Cortex of kidney (tissue), 1 donor: Measurements from ENCODE around the gene GRID1.

Experiments
- DNase-seq: peaks from one replicate; lab custom pipeline; 2025; lab: John Stamatoyannopoulos, UW

The GRID1 gene

GRCh38 chr10:86313621-86314041 is 53.0 kb downstream of the GRID1 start:
- no peak for DNase-seq

GRCh38 chr10:86312701-86313270 is 53.8 kb downstream of the GRID1 start:
- no peak for DNase-seq

- DNase-seq = no peak
Observed at GRCh38 chr10:86311906-86312305, 54.7 kb downstream of the GRID1 start.

- no peak for DNase-seq
Observed at GRCh38 chr10:86311190-86311589, 55.4 kb downstream of the GRID1 start.

GRCh38 chr10:86310702-86311101 is 55.9 kb downstream of the GRID1 start:
- DNase-seq = no peak

- no peak for DNase-seq
Observed at GRCh38 chr10:86310291-86310690, 56.3 kb downstream of the GRID1 start.

- DNase-seq = no peak
Observed at GRCh38 chr10:86308056-86308455, 58.5 kb downstream of the GRID1 start.

- DNase-seq = no peak
Observed at GRCh38 chr10:86306628-86307278, 59.8 kb downstream of the GRID1 start.

- DNase-seq = no peak
Observed at GRCh38 chr10:86305521-86305920, 61.1 kb downstream of the GRID1 start.

GRCh38 chr10:86304436-86304835 is 62.2 kb downstream of the GRID1 start:
- DNase-seq = no peak

GRCh38 chr10:86303626-86304025 is 63.0 kb downstream of the GRID1 start:
- DNase-seq = no peak

- no peak for DNase-seq
Observed at GRCh38 chr10:86301971-86302370, 64.6 kb downstream of the GRID1 start.

- DNase-seq = no peak
Observed at GRCh38 chr10:86300931-86301830, 65.4 kb downstream of the GRID1 start.

GRCh38 chr10:86300399-86300925 is 66.1 kb downstream of the GRID1 start:
- no peak for DNase-seq

- DNase-seq = no peak
Observed at GRCh38 chr10:86299562-86299961, 67.0 kb downstream of the GRID1 start.

GRCh38 chr10:86298501-86299001 is 68.0 kb downstream of the GRID1 start:
- DNase-seq = no peak

- DNase-seq = no peak
Observed at GRCh38 chr10:86295791-86296190, 70.8 kb downstream of the GRID1 start.

GRCh38 chr10:86295351-86295750 is 71.2 kb downstream of the GRID1 start:
- no peak for DNase-seq

- no peak for DNase-seq
Observed at GRCh38 chr10:86294346-86295265, 72.0 kb downstream of the GRID1 start.

- DNase-seq = no peak
Observed at GRCh38 chr10:86293396-86293791, 73.2 kb downstream of the GRID1 start.
